ENCODE data around the gene GALNT7. TPM values are rescaled to one million over a fixed set of nuclear protein-coding genes. Genes with fewer than 3 reads are reported as not detected.
A peak's percentile ranks its signal among the peaks of the same experiment; 100 is the strongest.

GALNT7 gene
- polyA plus RNA-seq, 1 donor from 2014 or later, result 15.0 TPM

- Histone ChIP-seq H3K4me3 (ENCODE audit: low read length) (no peak overlapping the region), H3K9ac (ENCODE audit: low read length) (no peak overlapping the region), H3K9me2 (ENCODE audit: insufficient read depth, low read length) (no peaks in the 10 kb centered on the region), H3F3A (ENCODE audit: insufficient read depth, low read length, poor library complexity, severe bottlenecking) (no peaks in the 10 kb centered on the region), H3K79me2 (replicated peaks; ENCODE audit: insufficient read depth, low read length) (peaks cover 4% of the 10 kb centered on the region), H3K27me3 (ENCODE audit: insufficient read depth, low read depth, low read length) (no peaks in the 10 kb centered on the region), H4K20me1 (ENCODE audit: insufficient read depth) (no peaks in the 10 kb centered on the region), H3K27ac (ENCODE audit: low read length) (no peak overlapping the region), H3K36me3 (ENCODE audit: insufficient read depth, low read length) (no peaks in the 10 kb centered on the region), H3K9me3 (ENCODE audit: low read length) (no peaks in the 10 kb centered on the region), H2AFZ (ENCODE audit: low read depth, low read length) (no peak overlapping the region), H3K4me2 (ENCODE audit: low read length) (no peak overlapping the region)
- TF ChIP-seq EZH2 (IDR thresholded peaks at IDR 0.05; ENCODE audit: borderline replicate concordance, insufficient read depth, low read length, poor library complexity, severe bottlenecking) (no peak), MXI1 (conservative IDR thresholded peaks at IDR 0.05; ENCODE audit: poor library complexity, severe bottlenecking) (no peak), POLR2AphosphoS5 (IDR thresholded peaks at IDR 0.05) (no peak)
Observed at GRCh38 chr4:173253561-173253960, 85.0 kb downstream of the GALNT7 start.

GRCh38 chr4:173254646-173255045 is 86.0 kb downstream of the GALNT7 start:
- Histone ChIP-seq H3K79me2 (replicated peaks; ENCODE audit: insufficient read depth, low read length) (peaks cover 4% of the 10 kb centered on the region), H4K20me1 (ENCODE audit: insufficient read depth) (no peaks in the 10 kb centered on the region), H3K9ac (ENCODE audit: low read length) (no peak overlapping the region), H3K9me2 (ENCODE audit: insufficient read depth, low read length) (no peaks in the 10 kb centered on the region), H3K27me3 (ENCODE audit: insufficient read depth, low read depth, low read length) (no peaks in the 10 kb centered on the region), H3K9me3 (ENCODE audit: low read length) (no peaks in the 10 kb centered on the region), H3K36me3 (ENCODE audit: insufficient read depth, low read length) (no peaks in the 10 kb centered on the region), H3K4me3 (ENCODE audit: low read length) (no peak overlapping the region), H3K27ac (ENCODE audit: low read length) (no peak overlapping the region), H3F3A (ENCODE audit: insufficient read depth, low read length, poor library complexity, severe bottlenecking) (no peaks in the 10 kb centered on the region), H3K4me2 (ENCODE audit: low read length) (no peak overlapping the region), H2AFZ (ENCODE audit: low read depth, low read length) (no peak overlapping the region)
- no peak for TF ChIP-seq EP300 (conservative IDR thresholded peaks at IDR 0.05; ENCODE audit: poor library complexity, severe bottlenecking)

DNA sequence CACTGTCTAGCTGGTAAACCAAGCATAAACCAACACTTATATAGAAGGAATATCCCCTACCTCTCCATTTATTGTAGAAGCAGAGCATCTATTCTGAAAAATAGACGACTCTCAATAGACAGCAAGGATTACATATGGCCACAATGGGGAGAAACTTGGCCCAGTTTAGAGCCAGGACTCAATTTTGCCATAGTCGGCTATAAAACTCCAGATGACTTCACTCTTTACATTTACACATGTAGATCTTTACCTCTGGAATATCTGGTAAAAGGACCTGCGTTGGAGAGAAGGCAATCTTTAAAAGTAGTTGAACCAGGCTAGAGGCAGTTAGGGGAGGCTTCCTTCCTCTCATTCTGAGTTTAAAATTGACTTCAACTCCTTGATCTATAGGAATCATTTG is 88.2 kb downstream of the GALNT7 start:
- Histone ChIP-seq H3K27ac (ENCODE audit: low read length) (no peak overlapping the region), H3F3A (ENCODE audit: insufficient read depth, low read length, poor library complexity, severe bottlenecking) (no peaks in the 10 kb centered on the region), H3K9me3 (ENCODE audit: low read length) (no peaks in the 10 kb centered on the region), H3K27me3 (ENCODE audit: insufficient read depth, low read depth, low read length) (no peaks in the 10 kb centered on the region), H3K36me3 (ENCODE audit: insufficient read depth, low read length) (no peaks in the 10 kb centered on the region), H3K9me2 (ENCODE audit: insufficient read depth, low read length) (no peaks in the 10 kb centered on the region), H3K79me2 (replicated peaks; ENCODE audit: insufficient read depth, low read length) (peaks cover 4% of the 10 kb centered on the region), H3K9ac (ENCODE audit: low read length) (no peak overlapping the region), H3K4me3 (ENCODE audit: low read length) (no peak overlapping the region), H4K20me1 (ENCODE audit: insufficient read depth) (no peaks in the 10 kb centered on the region), H3K4me2 (ENCODE audit: low read length) (no peak overlapping the region), H2AFZ (ENCODE audit: low read depth, low read length) (no peak overlapping the region)
- no peak for TF ChIP-seq MXI1 (conservative IDR thresholded peaks at IDR 0.05; ENCODE audit: poor library complexity, severe bottlenecking)

DNA sequence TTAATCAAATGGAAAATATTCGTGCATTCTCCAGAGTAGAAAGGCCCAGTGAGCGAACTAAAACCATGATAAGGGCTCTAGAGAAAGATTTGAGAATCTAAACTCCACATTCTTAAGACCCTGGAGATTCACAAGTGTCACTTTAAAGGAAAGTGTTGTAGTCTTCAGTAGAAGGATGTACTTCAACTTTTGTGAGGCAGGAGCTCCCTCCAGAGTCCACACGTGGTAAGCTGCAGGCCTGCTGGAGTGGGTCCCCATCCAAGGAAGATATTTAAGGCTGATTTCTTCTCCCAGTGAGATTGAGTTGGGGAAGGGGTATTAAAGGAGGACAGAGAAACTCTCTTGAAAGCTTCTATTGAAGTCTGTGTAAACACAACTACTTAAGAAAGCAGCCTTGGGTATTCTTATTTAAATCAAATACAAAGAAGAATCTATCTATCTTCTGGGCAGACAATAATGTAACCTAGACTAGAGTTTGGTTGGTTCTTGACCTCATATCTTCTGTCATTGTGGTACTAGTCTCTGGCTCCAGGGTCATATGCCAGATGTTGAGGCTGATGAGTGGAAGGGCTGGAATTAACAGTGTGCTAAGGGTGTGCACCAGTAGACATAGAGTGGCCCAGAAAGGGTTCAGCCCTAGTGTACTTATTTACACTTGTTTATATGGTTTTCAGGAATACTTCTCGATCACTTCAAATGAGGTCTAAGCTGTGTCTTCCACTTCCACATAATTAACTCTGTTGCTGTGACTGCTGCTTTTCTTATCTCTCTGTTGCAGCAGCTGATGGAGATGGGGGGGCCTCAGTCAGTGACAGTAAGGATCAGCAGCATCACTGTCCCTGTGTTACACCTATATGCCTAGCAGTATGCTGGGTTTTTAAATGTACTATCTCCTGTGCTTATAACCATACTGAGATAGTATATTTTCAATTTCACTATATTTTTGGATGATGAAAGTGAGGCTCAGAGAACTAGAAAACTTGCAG is 89.4 kb downstream of the GALNT7 start:
- H3F3A ChIP-seq (ENCODE audit: insufficient read depth, low read length, poor library complexity, severe bottlenecking), result no peaks in the 10 kb centered on the region
- no peaks in the 10 kb centered on the region for H4K20me1 ChIP-seq (ENCODE audit: insufficient read depth)
- no peak overlapping the region for H3K9ac ChIP-seq (ENCODE audit: low read length)
- peaks cover 4% of the 10 kb centered on the region for H3K79me2 ChIP-seq (replicated peaks; ENCODE audit: insufficient read depth, low read length)
- TF ChIP-seq MXI1 (conservative IDR thresholded peaks at IDR 0.05; ENCODE audit: poor library complexity, severe bottlenecking) (no peak), RAD21 (conservative IDR thresholded peaks at IDR 0.05) (peak; percentile 90), EZH2 (IDR thresholded peaks at IDR 0.05; ENCODE audit: borderline replicate concordance, insufficient read depth, low read length, poor library complexity, severe bottlenecking) (no peak), TAF1 (IDR thresholded peaks at IDR 0.05; ENCODE audit: low read depth) (no peak), EP300 (conservative IDR thresholded peaks at IDR 0.05; ENCODE audit: poor library complexity, severe bottlenecking) (no peak), SMC3 (conservative IDR thresholded peaks at IDR 0.05; ENCODE audit: poor library complexity) (peak; percentile 92), CTCF (IDR thresholded peaks at IDR 0.05; ENCODE audit: poor library complexity, severe bottlenecking) (peak; percentile 85), POLR2AphosphoS5 (IDR thresholded peaks at IDR 0.05) (no peak), REST (IDR thresholded peaks at IDR 0.05; ENCODE audit: borderline replicate concordance) (no peak)
- no peak overlapping the region for H2AFZ ChIP-seq (ENCODE audit: low read depth, low read length)
- no peak overlapping the region for H3K27ac ChIP-seq (ENCODE audit: low read length)
- H3K9me3 ChIP-seq (ENCODE audit: low read length), result no peaks in the 10 kb centered on the region
- H3K9me2 ChIP-seq (ENCODE audit: insufficient read depth, low read length), result no peaks in the 10 kb centered on the region
- H3K4me3 ChIP-seq (ENCODE audit: low read length), result no peak overlapping the region
- no peaks in the 10 kb centered on the region for H3K27me3 ChIP-seq (ENCODE audit: insufficient read depth, low read depth, low read length)
- H3K36me3 ChIP-seq (ENCODE audit: insufficient read depth, low read length), result no peaks in the 10 kb centered on the region
- H3K4me2 ChIP-seq (ENCODE audit: low read length), result no peak overlapping the region

Data from neural cell (in vitro differentiated cells).